ENCODE measurements around the gene ZNF500. TPM values are rescaled to one million over a fixed set of nuclear protein-coding genes. Genes with fewer than 3 reads are reported as not detected.
"Not testable (repeated sequence)": the region's sequence is repeated elsewhere in the genome, so short reads cannot be mapped to it uniquely, and the experiment has no call there.

ZNF500 gene
- total RNA-seq, 1 donor from 2014 or later = 10.5 TPM

- no peak for DNase-seq
Observed at GRCh38 chr16:4744555-4745273, 22.2 kb downstream of the ZNF500 start.

- no peak for DNase-seq
Observed at GRCh38 chr16:4743226-4743878, 23.6 kb downstream of the ZNF500 start.

GRCh38 chr16:4738370-4738769 is 28.6 kb downstream of the ZNF500 start:
- DNase-seq = not testable (repeated sequence)

- no peak for DNase-seq
Observed at GRCh38 chr16:4737545-4737944, 29.4 kb downstream of the ZNF500 start.

GRCh38 chr16:4736546-4736945 is 30.4 kb downstream of the ZNF500 start:
- DNase-seq = no peak

GRCh38 chr16:4734730-4735535 is 32.0 kb downstream of the ZNF500 start:
- DNase-seq = peak; percentile 66

- DNase-seq = peak; percentile 96
Observed at GRCh38 chr16:4734063-4734729, 32.8 kb downstream of the ZNF500 start, which contains the start of the genes ANKS3 and DNAAF8. Gene ANKS3, minus strand, starts transcription at chr16:4734271. Its CDS starts 4,122 bp downstream, at chr16:4730149. Gene DNAAF8, plus strand, starts transcription at chr16:4734537. Its CDS starts 1,978 bp downstream, at chr16:4736515.

- no peak for DNase-seq
Observed at GRCh38 chr16:4733747-4734062, 33.3 kb downstream of the ZNF500 start.

- no peak for DNase-seq
Observed at GRCh38 chr16:4733211-4733742, 33.7 kb downstream of the ZNF500 start.

- DNase-seq = no peak
Observed at GRCh38 chr16:4729876-4730275, 37.1 kb downstream of the ZNF500 start.

GRCh38 chr16:4728676-4729075 is 38.3 kb downstream of the ZNF500 start:
- DNase-seq = no peak

- no peak for DNase-seq
Observed at GRCh38 chr16:4726616-4727015, 40.3 kb downstream of the ZNF500 start.

GRCh38 chr16:4724661-4725270 is 42.2 kb downstream of the ZNF500 start:
- no peak for DNase-seq

- no peak for DNase-seq
Observed at GRCh38 chr16:4723071-4723767, 43.7 kb downstream of the ZNF500 start.

- DNase-seq = no peak
Observed at GRCh38 chr16:4718466-4718865, 48.5 kb downstream of the ZNF500 start.

GRCh38 chr16:4714996-4715395 is 52.0 kb downstream of the ZNF500 start:
- no peak for DNase-seq

- no peak for DNase-seq
Observed at GRCh38 chr16:4713663-4714501, 53.1 kb downstream of the ZNF500 start.

GRCh38 chr16:4709481-4709880 is 57.5 kb downstream of the ZNF500 start:
- DNase-seq = no peak

- DNase-seq = no peak
Observed at GRCh38 chr16:4706871-4707270, 60.1 kb downstream of the ZNF500 start.

GRCh38 chr16:4704913-4705312 is 62.0 kb downstream of the ZNF500 start:
- DNase-seq = no peak
